Activated CD8-positive, alpha-beta T cell treated with anti-CD3 and anti-CD28 coated beads for 36 hours (primary cell): Measurements from ENCODE around the gene ATP8B4. TPM values are rescaled to one million over a fixed set of nuclear protein-coding genes. Genes with fewer than 3 reads are reported as not detected.

Experiments
- ATAC-seq: fragments of 200-7000 bp; cut with Tn5 transposase; one replicate; pipeline ENCODE4 v1.10.0; 2021; ENCODE audit warnings: mild to moderate bottlenecking, moderate library complexity
- CTCF ChIA-PET: fragments of 350-600 bp; sonication (Branson Sonifier 250); formaldehyde crosslinking; loops from one replicate; lab custom pipeline; 2021; ENCODE audit warnings: antibody characterized with exemption; lab: Charles Lee
- POLR2A ChIA-PET: fragments of 350-600 bp; sonication (Branson Sonifier 250); formaldehyde crosslinking; loops from one replicate; lab custom pipeline; 2021; ENCODE audit warnings: antibody characterized with exemption; lab: Charles Lee
- DNase-seq: peaks from one replicate; pipeline ENCODE4 v3.0.0-alpha.2; 2020
- H3K27ac Mint-ChIP-seq: one replicate; pipeline ENCODE4 v1.8.0; 2021; ENCODE audit warnings: mild to moderate bottlenecking, mixed read lengths
- H3K27me3 Mint-ChIP-seq: one replicate; pipeline ENCODE4 v1.8.0; 2021; ENCODE audit warnings: mixed read lengths
- H3K36me3 Mint-ChIP-seq: one replicate; pipeline ENCODE4 v1.8.0; 2021; ENCODE audit warnings: low read depth, mixed read lengths
- H3K4me1 Mint-ChIP-seq: one replicate; pipeline ENCODE4 v1.8.0; 2021; ENCODE audit warnings: low read depth, mixed read lengths
- H3K4me3 Mint-ChIP-seq: one replicate; pipeline ENCODE4 v1.8.0; 2021; ENCODE audit warnings: mild to moderate bottlenecking, moderate library complexity, mixed read lengths
- H3K9me3 Mint-ChIP-seq: one replicate; pipeline ENCODE4 v1.8.0; 2021; ENCODE audit warnings: mixed read lengths
- CTCF ChIP-seq: fragments of 200-600 bp; IDR thresholded peaks from one replicate; pipeline ENCODE4 v1.8.0; 2022; ENCODE audit warnings: antibody characterized with exemption, mild to moderate bottlenecking
- intact Hi-C: fragments of 100-400 bp; cut with micrococcal nuclease; formaldehyde crosslinking; loops from one replicate; pipeline ENCODE4 v1.10.0; 2022
- total RNA-seq, 2 experiments: library from RNA; stranded (reverse); gene quantifications; one replicate each; pipeline ENCODE4 v1.2.3, GENCODE V29; 2021

The ATP8B4 gene
- total RNA-seq, 2 experiments from 2014 or later, result 4.6 to 5.8 TPM

GRCh38 chr15:49883121-49883520, 235.9 kb downstream of the ATP8B4 start:
- ChIA-PET POLR2A (no interaction called here), CTCF (no interaction called here)
- H3K27ac Mint-ChIP-seq, result no peak overlapping the region

GRCh38 chr15:49881866-49882265, 237.2 kb downstream of the ATP8B4 start:
- no peak for TF ChIP-seq CTCF
- H3K27me3 Mint-ChIP-seq, result no peaks in the 10 kb centered on the region

More at GRCh38 chr15:49883121-49883520, 235.9 kb downstream of the ATP8B4 start:
- ATAC-seq, result no peak
- Mint-ChIP-seq H3K9me3 (no peaks in the 10 kb centered on the region), H3K27me3 (no peaks in the 10 kb centered on the region), H3K4me1 (no peaks in the 10 kb centered on the region), H3K36me3 (no peaks in the 10 kb centered on the region), H3K4me3 (no peak overlapping the region)
- TF ChIP-seq CTCF, result no peak
- no peak for DNase-seq
- intact Hi-C loops, result no loop called here

GRCh38 chr15:49881433-49881832, 237.6 kb downstream of the ATP8B4 start:
- Mint-ChIP-seq H3K4me3 (no peak overlapping the region), H3K27ac (no peak overlapping the region), H3K9me3 (no peaks in the 10 kb centered on the region), H3K36me3 (no peaks in the 10 kb centered on the region), H3K27me3 (no peaks in the 10 kb centered on the region), H3K4me1 (no peaks in the 10 kb centered on the region)
- no peak for TF ChIP-seq CTCF
- intact Hi-C loops, result no loop called here
- no peak for ATAC-seq
- ChIA-PET CTCF (no interaction called here), POLR2A (no interaction called here)
- DNase-seq, result no peak

More at GRCh38 chr15:49881866-49882265, 237.2 kb downstream of the ATP8B4 start:
- Mint-ChIP-seq H3K4me1 (no peaks in the 10 kb centered on the region), H3K9me3 (no peaks in the 10 kb centered on the region), H3K27ac (no peak overlapping the region), H3K4me3 (no peak overlapping the region), H3K36me3 (no peaks in the 10 kb centered on the region)
- DNase-seq (no peak), ATAC-seq (no peak)
- POLR2A ChIA-PET, result no interaction called here
- CTCF ChIA-PET, result no interaction called here
- intact Hi-C loops, result no loop called here

- H3K27ac Mint-ChIP-seq, result no peak overlapping the region
- ATAC-seq, result no peak
- no peaks in the 10 kb centered on the region for H3K36me3 Mint-ChIP-seq
- intact Hi-C loops, result no loop called here
- ChIA-PET POLR2A (interaction anchor here (0.7 kb wide), 1 partner anchor 152 kb away, joined by 4 read pairs; no protein-coding TSS in a partner anchor), CTCF (interaction anchor here (1.2 kb wide), 1 partner anchor 438 kb away, joined by 6 read pairs; no protein-coding TSS in a partner anchor)
- DNase-seq, result no peak
- H3K9me3 Mint-ChIP-seq, result no peaks in the 10 kb centered on the region
- no peak overlapping the region for H3K4me3 Mint-ChIP-seq
- peaks cover 1% of the 10 kb centered on the region for H3K27me3 Mint-ChIP-seq
- no peak for TF ChIP-seq CTCF
- H3K4me1 Mint-ChIP-seq, result no peaks in the 10 kb centered on the region
Measured at GRCh38 chr15:49877873-49878521, 241.0 kb downstream of the ATP8B4 start.

GRCh38 chr15:49877117-49877872, 241.7 kb downstream of the ATP8B4 start:
- DNase-seq, result no peak
- ChIA-PET POLR2A (no interaction called here), CTCF (interaction anchor here (0.8 to 1.2 kb wide), 6 partner anchors 12 to 439 kb away, joined by 3 to 6 read pairs (median 3); no protein-coding TSS in a partner anchor)
- TF ChIP-seq CTCF, result no peak
- Mint-ChIP-seq H3K4me3 (no peak overlapping the region), H3K27ac (no peak overlapping the region), H3K4me1 (no peaks in the 10 kb centered on the region), H3K9me3 (no peaks in the 10 kb centered on the region), H3K27me3 (peaks cover 1% of the 10 kb centered on the region), H3K36me3 (no peaks in the 10 kb centered on the region)
- intact Hi-C loops, result no loop called here
- no peak for ATAC-seq
